ENCODE data around the gene VPS13C.
"Not testable (repeated sequence)": the region's sequence is repeated elsewhere in the genome, so short reads cannot be mapped to it uniquely, and the experiment has no call there.

The VPS13C gene

GRCh38 chr15:62075595-62076277 lies 15.5 kb upstream of the VPS13C start:
- DNase-seq = peak; percentile 67

DNA sequence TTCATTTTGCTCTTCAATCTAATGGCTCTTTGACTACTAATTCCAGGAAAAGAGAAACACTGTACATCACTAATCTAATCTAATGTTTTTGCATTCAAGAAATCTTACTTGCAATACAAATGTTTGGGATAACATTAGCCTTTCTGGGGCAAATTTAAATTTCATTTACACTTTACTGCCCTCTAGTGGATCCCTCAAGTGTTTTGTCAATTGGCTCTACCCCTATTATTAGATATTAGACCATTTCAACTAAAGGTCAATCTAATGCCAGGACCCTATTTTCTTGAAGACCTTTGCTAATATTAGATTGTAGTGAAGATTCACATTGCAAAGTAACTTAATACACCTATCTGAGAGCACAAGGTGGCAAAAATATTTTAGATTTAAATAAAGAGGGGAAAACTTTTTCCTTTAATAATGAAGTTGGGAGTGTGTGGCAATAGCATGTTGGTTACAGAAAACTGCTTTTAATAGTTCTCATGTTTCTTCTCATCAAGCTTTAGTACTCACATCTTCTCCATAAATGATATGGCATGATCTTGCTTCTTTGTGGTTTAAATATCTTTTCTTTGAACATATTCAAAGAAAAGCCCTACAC lies 11.6 kb upstream of the VPS13C start:
- no peak for DNase-seq

GRCh38 chr15:62069551-62069950 lies 9.3 kb upstream of the VPS13C start:
- DNase-seq = no peak

DNA sequence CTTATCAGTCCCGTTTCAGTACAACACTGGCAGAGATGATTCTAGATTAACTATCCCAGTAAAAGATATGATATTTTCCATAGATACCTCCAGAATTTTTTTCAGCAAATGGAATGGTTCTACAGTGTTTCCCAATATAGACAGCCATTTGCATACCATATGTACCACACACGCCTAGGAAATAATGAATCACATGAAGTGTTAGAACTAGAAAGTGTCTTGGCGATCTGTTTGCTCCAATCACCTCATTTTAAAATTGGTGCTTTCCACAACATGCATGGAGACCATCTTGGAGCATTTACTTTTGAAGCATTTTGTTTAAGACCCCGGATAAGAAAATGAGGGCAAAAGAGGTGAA lies 8.5 kb upstream of the VPS13C start:
- DNase-seq = no peak

DNA sequence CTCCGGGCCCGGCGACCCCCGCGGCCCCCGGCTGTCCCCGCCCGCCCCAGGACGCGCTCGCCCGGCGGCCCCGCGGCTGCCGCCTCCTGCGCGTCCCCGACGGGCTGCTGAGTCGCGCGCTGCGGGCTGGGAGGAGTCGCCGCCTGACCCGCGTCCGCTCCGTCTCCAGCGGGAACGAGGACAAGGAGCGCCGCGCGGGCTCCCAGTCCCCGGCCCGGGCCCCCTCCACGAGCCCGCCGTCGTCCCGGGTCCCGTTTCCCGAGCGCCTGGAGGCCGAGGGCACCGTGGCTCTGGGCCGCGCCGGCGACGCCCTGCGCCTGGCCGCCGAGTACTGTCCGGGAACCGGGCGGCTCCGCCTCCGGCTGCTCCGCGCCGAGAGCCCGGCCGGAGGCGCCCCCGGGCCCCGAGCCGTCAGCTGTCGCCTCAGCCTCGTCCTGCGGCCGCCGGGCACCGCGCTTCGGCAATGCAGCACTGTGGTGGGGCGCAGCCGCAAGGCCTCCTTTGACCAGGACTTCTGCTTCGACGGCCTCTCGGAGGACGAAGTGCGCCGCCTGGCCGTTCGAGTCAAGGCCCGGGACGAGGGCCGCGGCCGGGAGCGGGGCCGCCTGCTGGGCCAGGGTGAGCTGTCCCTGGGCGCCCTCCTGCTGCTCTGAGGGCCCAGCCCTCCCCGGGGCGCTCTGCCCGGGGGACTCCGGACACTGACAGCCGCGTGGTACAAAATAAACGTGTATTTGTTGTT lies 8.0 kb upstream of the VPS13C start:
- DNase-seq = no peak

DNA sequence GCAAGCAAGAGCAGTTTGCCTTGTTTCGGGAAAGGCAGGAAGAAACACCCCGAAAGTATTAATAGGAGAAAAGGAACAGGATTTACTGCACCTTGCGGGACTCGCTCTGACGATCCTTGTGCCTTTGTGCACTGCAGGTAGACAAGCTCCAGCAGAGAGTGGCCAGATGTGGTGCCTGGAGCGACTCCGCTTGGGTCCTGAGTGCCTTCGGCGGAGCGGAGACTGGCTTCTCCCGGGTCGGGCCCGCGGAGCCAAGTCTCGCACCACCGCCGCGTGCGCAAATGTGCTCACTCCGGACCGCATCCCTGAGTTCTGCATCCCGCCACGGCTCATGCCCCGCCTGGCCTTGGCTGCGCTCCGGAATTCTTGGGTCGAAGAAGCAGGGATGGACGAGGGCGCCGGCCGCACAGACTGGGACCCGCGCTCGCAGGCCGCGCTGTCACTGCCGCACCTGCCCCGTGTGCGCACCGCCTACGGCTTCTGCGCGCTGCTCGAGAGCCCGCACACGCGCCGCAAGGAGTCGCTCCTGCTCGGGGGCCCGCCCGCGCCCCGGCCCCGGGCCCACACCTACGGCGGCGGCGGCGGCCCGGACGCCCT lies 7.3 kb upstream of the VPS13C start:
- no peak for DNase-seq

DNA sequence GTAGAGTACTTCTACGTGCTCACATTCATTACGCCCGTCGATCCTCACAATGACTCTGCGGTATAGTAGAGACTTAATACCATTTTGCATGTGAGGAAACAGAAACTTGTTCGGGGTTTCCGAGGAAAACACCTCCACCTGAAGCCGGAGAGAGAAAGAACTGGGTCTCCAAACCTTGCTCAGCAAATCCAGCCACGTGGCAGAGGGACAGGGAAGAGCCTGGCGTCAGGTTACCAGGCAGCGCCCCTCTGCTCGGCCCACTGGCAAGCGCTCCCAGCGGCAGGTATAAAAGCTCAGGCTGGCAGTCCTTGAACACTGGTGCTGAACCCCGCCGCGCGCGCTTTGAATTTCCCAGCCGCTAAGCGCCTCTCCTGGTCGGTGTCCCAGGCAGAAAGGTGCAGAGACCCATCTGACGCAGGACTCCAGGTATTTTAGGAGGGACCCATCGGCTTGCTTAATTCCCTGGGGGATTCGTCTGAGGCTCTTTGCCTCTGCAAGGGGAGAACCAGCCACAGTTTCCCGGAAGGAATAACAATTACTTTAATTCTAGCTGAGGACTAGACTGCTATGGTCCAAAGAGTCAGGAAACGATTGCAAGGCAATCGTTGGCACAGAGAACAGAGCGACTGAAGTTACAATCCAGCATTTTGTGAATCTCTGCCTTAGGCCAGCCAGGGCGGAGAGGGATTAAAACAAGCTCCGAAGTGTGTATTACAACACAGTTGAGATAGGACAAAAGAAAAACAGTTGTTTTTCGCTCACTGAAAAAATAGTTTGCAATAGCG lies 6.6 kb upstream of the VPS13C start, which contains the start of gene C2CD4A:
TSS of gene C2CD4A (plus strand) at position 315 of the 785 bp plus-strand sequence. CDS start 637 bp downstream, outside the sequence.
- peak; percentile 73 for DNase-seq

DNA sequence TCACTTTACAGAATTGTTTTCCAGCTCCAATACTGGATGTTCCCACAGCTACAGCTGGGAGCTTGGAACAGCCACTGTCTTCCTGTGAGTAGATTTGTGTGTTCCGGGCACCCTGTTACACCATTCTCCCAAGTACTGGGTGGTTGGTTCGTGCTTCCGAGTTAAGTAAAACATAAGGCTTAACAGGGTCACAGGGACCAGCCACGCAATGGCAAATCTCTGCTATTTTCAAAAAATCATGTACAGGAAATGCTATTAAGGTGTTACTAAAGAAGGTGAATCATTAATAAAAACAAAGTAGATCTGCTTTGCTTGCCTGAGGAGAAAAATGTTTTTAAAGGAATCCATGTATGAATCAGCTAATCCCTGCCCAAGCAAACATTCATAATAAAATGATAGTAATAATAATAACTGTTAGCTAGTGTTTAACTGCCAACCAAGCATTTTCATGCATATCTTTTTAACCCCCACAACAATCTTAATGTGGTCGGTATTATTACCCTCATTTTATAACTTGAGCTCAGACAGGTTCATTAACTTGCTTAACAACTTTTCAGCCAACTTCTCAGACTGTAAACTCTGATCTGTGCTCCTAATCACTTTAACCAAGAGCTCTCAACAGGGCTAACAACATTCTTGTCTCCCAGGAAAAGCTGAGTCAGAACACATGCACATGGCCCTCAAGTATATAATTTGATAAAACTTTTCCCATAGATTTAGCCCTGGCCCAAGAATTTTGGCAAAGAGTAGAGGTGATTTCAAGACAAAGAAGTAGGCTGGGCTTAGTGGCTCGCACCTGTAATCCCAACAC lies 3.8 kb upstream of the VPS13C start:
- no peak for DNase-seq

GRCh38 chr15:62060896-62061280 lies 641 bp upstream of the VPS13C start:
- DNase-seq = no peak

GRCh38 chr15:62059816-62060112 lies 483 bp downstream of the VPS13C start:
- no peak for DNase-seq

- no peak for DNase-seq
Measured at GRCh38 chr15:62059108-62059815, 985 bp downstream of the VPS13C start.

GRCh38 chr15:62058327-62059028 lies 1.8 kb downstream of the VPS13C start:
- DNase-seq = no peak

GRCh38 chr15:62057341-62057980 lies 2.8 kb downstream of the VPS13C start:
- no peak for DNase-seq

- no peak for DNase-seq
Measured at GRCh38 chr15:62054979-62055378, 5.3 kb downstream of the VPS13C start.

GRCh38 chr15:62053439-62054085 lies 6.7 kb downstream of the VPS13C start:
- DNase-seq = no peak

DNA sequence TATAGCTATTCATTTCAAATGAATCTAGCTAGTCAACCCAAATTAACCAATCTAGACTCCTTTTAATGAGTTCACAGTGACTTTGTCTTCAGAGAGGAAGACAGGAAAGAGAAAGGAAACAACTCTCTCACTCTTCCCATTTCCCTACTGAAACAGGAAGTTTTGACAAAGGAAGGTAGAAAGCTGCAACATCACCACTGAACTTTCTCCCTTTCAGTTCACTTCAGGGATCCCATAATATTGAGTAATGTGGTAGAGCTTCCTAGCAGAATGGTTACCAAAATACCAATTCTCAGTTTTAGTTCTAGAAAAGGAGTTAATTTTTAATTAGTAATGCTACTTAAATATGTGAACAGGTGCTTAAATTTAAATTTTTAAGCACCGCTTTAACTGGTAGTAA lies 7.5 kb downstream of the VPS13C start:
- DNase-seq = no peak

GRCh38 chr15:62051166-62051565 lies 9.1 kb downstream of the VPS13C start:
- no peak for DNase-seq

DNA sequence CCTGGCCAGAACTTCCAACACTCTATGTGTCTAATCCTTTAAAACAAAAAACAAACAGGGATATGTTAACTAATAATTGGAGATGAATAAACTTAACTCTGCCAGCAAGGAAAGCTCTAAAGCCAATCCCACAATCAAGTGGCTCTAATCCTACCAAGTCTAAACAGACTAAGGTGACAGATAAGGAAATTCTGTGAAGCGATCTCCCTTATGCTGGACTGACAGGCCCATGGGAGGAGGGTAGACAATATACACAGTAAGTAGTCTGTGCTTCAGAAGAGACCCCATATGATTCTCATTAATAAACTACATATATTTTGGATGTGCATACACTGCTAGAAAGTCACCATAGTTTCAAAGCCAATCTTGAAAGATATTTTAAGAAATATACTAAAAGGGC lies 10.1 kb downstream of the VPS13C start:
- no peak for DNase-seq

DNA sequence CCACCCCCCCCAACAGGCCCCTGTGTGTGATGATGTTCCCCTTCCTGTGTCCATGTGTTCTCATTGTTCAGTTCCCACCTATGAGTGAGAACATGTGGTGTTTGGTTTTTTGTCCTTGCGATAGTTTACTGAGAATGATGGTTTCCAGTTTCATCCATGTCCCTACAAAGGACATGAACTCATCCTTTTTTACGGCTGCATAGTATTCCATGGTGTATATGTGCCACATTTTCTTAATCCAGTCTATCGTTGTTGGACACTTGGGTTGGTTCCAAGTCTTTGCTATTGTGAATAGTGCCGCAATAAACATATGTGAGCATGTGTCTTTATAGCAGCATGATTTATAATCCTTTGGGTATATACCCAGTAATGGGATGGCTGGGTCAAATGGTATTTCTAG lies 12.0 kb downstream of the VPS13C start:
- not testable (repeated sequence) for DNase-seq

DNA sequence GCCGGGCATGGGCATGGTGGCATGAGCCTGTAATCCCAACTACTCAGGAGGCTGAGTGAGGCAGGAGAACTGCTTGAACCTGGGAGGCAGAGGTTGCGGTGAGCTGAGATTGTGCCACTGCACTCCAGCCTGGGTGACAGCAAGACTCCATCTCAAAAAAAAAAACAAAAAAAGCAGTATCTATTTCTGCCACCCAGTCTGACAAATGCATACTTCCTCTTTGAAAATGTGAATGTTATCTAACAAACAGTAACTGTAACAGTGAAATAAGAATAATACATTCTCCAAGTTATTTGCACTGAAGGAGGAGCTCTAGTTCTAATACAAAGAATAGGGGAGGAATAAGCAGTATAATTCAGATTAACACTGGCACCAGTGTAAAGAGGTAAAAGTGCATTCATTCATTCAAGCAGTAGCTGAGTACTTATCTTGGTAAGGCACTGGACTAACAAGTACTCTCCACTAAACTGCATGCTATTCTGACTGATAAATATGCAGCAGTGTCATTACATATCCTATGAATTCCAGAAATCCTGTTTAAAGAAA lies 12.9 kb downstream of the VPS13C start:
- no peak for DNase-seq

All from NCI-H510A (cell line).